Left ventricle myocardium inferior (tissue), 1 donor: ENCODE measurements around the gene FAM181B. TPM values are rescaled to one million over a fixed set of nuclear protein-coding genes. Genes with fewer than 3 reads are reported as not detected.

ENCODE experiments used
- DNase-seq: peaks from one replicate; pipeline ENCODE4 v3.0.0-alpha.2; 2020
- H3K27ac ChIP-seq: fragments of 200-600 bp; replicated peaks from 2 replicates; pipeline ENCODE4 v1.8.0; 2021
- H3K27me3 ChIP-seq: fragments of 200-600 bp; 2 replicates; pipeline ENCODE4 v1.8.0; 2021; ENCODE audit warnings: low read depth
- H3K36me3 ChIP-seq: fragments of 200-600 bp; 2 replicates; pipeline ENCODE4 v1.8.0; 2021
- H3K4me1 ChIP-seq: fragments of 200-600 bp; 2 replicates; pipeline ENCODE4 v1.8.0; 2021
- H3K4me3 ChIP-seq: fragments of 200-600 bp; 2 replicates; pipeline ENCODE4 v1.8.0; 2021; ENCODE audit warnings: mild to moderate bottlenecking, moderate library complexity
- H3K9me3 ChIP-seq: fragments of 200-600 bp; replicated peaks from 2 replicates; pipeline ENCODE4 v1.8.0; 2021
- CTCF ChIP-seq: fragments of 200-600 bp; IDR thresholded peaks from 2 replicates; pipeline ENCODE4 v1.8.0; 2021; ENCODE audit warnings: antibody characterized with exemption, mild to moderate bottlenecking, borderline replicate concordance
- intact Hi-C: fragments of 100-400 bp; cut with micrococcal nuclease; formaldehyde crosslinking; loops from one replicate; pipeline ENCODE4 v1.11.0; 2022
- total RNA-seq: library from RNA; stranded (reverse); fragmentation: NEBNext Ultra II Directional; extraction: Animal tissue kit (Norgen Biotek cat#: 25700); gene quantifications from one replicate; pipeline ENCODE4 v1.2.1, GENCODE V29; 2021
- donor health status: DM: no; HTN: yes; CAD: no; lungs with severe emphysema.

FAM181B gene
- total RNA-seq, 1 donor from 2014 or later, result 0.19 TPM

GRCh38 chr11:82722231-82722630 lies 11.4 kb downstream of the FAM181B start:
- Histone ChIP-seq H3K9me3 (no peaks in the 10 kb centered on the region), H3K4me1 (peaks cover 14% of the 10 kb centered on the region), H3K4me3 (no peak overlapping the region), H3K36me3 (no peaks in the 10 kb centered on the region), H3K27ac (no peak overlapping the region), H3K27me3 (peaks cover 31% of the 10 kb centered on the region)
- no peak for TF ChIP-seq CTCF
- no peak for DNase-seq
- intact Hi-C loops, result no loop called here

- H3K4me3 ChIP-seq, result no peak overlapping the region
- H3K27ac ChIP-seq, result peak overlapping the region; percentile 21
- H3K9me3 ChIP-seq, result no peaks in the 10 kb centered on the region
- H3K36me3 ChIP-seq, result no peaks in the 10 kb centered on the region
- DNase-seq, result no peak
- no peak for TF ChIP-seq CTCF
- H3K4me1 ChIP-seq, result peaks cover 14% of the 10 kb centered on the region
- peaks cover 34% of the 10 kb centered on the region for H3K27me3 ChIP-seq
- intact Hi-C loops, result no loop called here
Observed at GRCh38 chr11:82720267-82721065, 13.2 kb downstream of the FAM181B start.

GRCh38 chr11:82719361-82720105 lies 14.1 kb downstream of the FAM181B start:
- Histone ChIP-seq H3K4me1 (peaks cover 14% of the 10 kb centered on the region), H3K27ac (peak overlapping the region; percentile 21), H3K9me3 (no peaks in the 10 kb centered on the region), H3K4me3 (no peak overlapping the region), H3K27me3 (peaks cover 36% of the 10 kb centered on the region), H3K36me3 (no peaks in the 10 kb centered on the region)
- intact Hi-C loops, result loop anchor here (10.0 kb wide), 1 partner anchor 1105 kb away; no protein-coding TSS in a partner anchor
- TF ChIP-seq CTCF, result no peak
- DNase-seq, result no peak

- DNase-seq, result no peak
- Histone ChIP-seq H3K27ac (no peak overlapping the region), H3K36me3 (no peaks in the 10 kb centered on the region), H3K4me3 (no peak overlapping the region), H3K27me3 (peaks cover 38% of the 10 kb centered on the region), H3K9me3 (no peaks in the 10 kb centered on the region), H3K4me1 (peaks cover 13% of the 10 kb centered on the region)
- TF ChIP-seq CTCF, result no peak
- intact Hi-C loops, result loop anchor here (10.0 kb wide), 1 partner anchor 1106 kb away; no protein-coding TSS in a partner anchor
Observed at GRCh38 chr11:82718821-82719220, 14.8 kb downstream of the FAM181B start.

GRCh38 chr11:82718307-82718706 lies 15.4 kb downstream of the FAM181B start:
- peak; percentile 82 for TF ChIP-seq CTCF
- H3K4me3 ChIP-seq, result no peak overlapping the region
- H3K27me3 ChIP-seq, result peaks cover 39% of the 10 kb centered on the region
- intact Hi-C loops, result loop anchor here (10.0 kb wide), 1 partner anchor 1106 kb away; no protein-coding TSS in a partner anchor
- no peaks in the 10 kb centered on the region for H3K36me3 ChIP-seq
- H3K27ac ChIP-seq, result no peak overlapping the region
- peaks cover 10% of the 10 kb centered on the region for H3K4me1 ChIP-seq
- DNase-seq, result no peak
- H3K9me3 ChIP-seq, result no peaks in the 10 kb centered on the region
